Astrocyte of the spinal cord (primary cell): ENCODE results near the gene SEC11C.

ENCODE experiments used
- DNase-seq: peaks from one replicate; pipeline ENCODE4 v3.0.0; 2011; ENCODE audit warnings: low read depth, low spot score
- H3K4me3 ChIP-seq: 2 replicates; pipeline ENCODE4 v1.5.1; 2011; ENCODE audit warnings: low read depth, mild to moderate bottlenecking, low read length, moderate library complexity
- CTCF ChIP-seq: IDR thresholded peaks from 2 replicates; pipeline ENCODE4 v1.5.1; 2012; ENCODE audit warnings: low read depth, mild to moderate bottlenecking, low read length, inconsistent platforms
- in situ Hi-C: cut with HindIII; loops from 2 replicates; pipeline ENCODE4 v1.10.0; 2017; ENCODE audit warnings: low sequenced_read_pairs

Gene SEC11C

GRCh38 chr18:59182673-59183072 is 43.0 kb downstream of the SEC11C start:
- in situ Hi-C loops = no loop called here
- H3K4me3 ChIP-seq = no peak overlapping the region
- no peak for TF ChIP-seq CTCF
- no peak for DNase-seq

- no peak overlapping the region for H3K4me3 ChIP-seq
- DNase-seq = no peak
- no peak for TF ChIP-seq CTCF
- in situ Hi-C loops = no loop called here
Observed at GRCh38 chr18:59189008-59189407, 49.3 kb downstream of the SEC11C start.

GRCh38 chr18:59189746-59190145 is 50.1 kb downstream of the SEC11C start:
- DNase-seq = no peak
- TF ChIP-seq CTCF = no peak
- H3K4me3 ChIP-seq = no peak overlapping the region
- in situ Hi-C loops = no loop called here

GRCh38 chr18:59196161-59196725 is 56.6 kb downstream of the SEC11C start:
- TF ChIP-seq CTCF = no peak
- in situ Hi-C loops = no loop called here
- H3K4me3 ChIP-seq = no peak overlapping the region
- DNase-seq = no peak

- TF ChIP-seq CTCF = no peak
- no peak overlapping the region for H3K4me3 ChIP-seq
- DNase-seq = no peak
- in situ Hi-C loops = no loop called here
Observed at GRCh38 chr18:59197636-59198035, 58.0 kb downstream of the SEC11C start.

GRCh38 chr18:59198215-59198614 is 58.5 kb downstream of the SEC11C start:
- in situ Hi-C loops = no loop called here
- no peak for TF ChIP-seq CTCF
- H3K4me3 ChIP-seq = no peak overlapping the region

GRCh38 chr18:59200787-59201186 is 61.1 kb downstream of the SEC11C start:
- no peak for DNase-seq
- in situ Hi-C loops = no loop called here
- TF ChIP-seq CTCF = no peak
- H3K4me3 ChIP-seq = no peak overlapping the region

More at GRCh38 chr18:59198215-59198614, 58.5 kb downstream of the SEC11C start:
- no peak for DNase-seq
